Measurements from ENCODE around the gene RARB.

DNA sequence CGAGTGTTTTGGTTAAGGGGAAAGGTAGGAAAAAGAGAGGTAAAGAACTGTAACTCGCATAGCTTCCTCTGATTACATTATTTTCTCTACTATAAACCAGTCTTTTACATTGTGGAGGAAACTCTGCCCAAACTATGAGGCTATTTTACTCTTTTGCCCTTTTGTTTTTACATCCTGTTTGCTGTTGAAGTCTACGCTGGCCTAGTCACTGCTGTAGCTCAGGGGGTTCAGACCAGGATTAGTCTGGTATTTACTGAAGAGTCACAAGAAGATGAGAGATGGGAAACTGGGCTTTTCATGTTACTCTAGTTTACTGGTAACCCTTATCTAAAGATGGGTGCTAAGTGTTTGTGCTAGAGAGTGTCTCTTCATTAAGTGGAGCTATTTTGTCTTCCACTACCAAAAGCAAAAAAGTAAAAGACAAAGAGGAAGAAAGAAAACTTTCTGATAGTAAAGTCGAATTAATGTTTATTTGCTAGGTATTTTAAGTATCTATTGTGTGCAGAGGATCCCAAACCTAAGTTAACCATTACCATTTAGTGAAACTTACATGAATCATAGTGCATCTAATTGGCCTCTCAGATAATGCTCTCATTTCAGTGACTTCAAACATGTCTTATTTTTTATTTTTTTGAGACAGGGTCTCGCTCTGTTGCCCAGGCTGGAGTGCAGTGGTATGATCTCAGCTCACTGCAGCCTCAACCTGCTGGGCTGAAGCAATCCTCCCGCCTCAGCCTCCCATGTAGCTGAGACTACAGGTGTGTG lies 10.9 kb downstream of the RARB start:
- TF ChIP-seq, protein P1, sequence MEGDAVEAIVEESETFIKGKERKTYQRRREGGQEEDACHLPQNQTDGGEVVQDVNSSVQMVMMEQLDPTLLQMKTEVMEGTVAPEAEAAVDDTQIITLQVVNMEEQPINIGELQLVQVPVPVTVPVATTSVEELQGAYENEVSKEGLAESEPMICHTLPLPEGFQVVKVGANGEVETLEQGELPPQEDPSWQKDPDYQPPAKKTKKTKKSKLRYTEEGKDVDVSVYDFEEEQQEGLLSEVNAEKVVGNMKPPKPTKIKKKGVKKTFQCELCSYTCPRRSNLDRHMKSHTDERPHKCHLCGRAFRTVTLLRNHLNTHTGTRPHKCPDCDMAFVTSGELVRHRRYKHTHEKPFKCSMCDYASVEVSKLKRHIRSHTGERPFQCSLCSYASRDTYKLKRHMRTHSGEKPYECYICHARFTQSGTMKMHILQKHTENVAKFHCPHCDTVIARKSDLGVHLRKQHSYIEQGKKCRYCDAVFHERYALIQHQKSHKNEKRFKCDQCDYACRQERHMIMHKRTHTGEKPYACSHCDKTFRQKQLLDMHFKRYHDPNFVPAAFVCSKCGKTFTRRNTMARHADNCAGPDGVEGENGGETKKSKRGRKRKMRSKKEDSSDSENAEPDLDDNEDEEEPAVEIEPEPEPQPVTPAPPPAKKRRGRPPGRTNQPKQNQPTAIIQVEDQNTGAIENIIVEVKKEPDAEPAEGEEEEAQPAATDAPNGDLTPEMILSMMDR (IDR thresholded peaks at IDR 0.05) = no peak
- TF ChIP-seq POLR2A (IDR thresholded peaks at IDR 0.05) = no peak
